Esophagus squamous epithelium (tissue), 5 donors: ENCODE results near the gene OR1E1. TPM values are rescaled to one million over a fixed set of nuclear protein-coding genes. Genes with fewer than 3 reads are reported as not detected.
"Not testable (repeated sequence)": the region's sequence is repeated elsewhere in the genome, so short reads cannot be mapped to it uniquely, and the experiment has no call there.

Source experiments
- DNase-seq: peaks from one replicate; lab custom pipeline; 2025; lab: John Stamatoyannopoulos, UW
- H3K27ac ChIP-seq, 4 donors: fragments of 200-600 bp; sonication (generic); one replicate each; pipeline ENCODE4 v1.5.1; 2016 to 2019; ENCODE audit warnings: mild to moderate bottlenecking in 1 of 4
- H3K27me3 ChIP-seq, 4 donors: fragments of 200-600 bp; sonication (generic); 1 replicate in 3 of 4; 2 replicates in 1 of 4; pipeline versions ENCODE4 v1.5.1 to v1.6.0; 2017 to 2021; ENCODE audit warnings: antibody characterized with exemption in 1 of 4
- H3K36me3 ChIP-seq, 3 donors: fragments of 200-600 bp; sonication (generic); one replicate each; pipeline ENCODE4 v1.5.1; 2016 to 2019
- H3K4me1 ChIP-seq, 3 donors: fragments of 200-600 bp; sonication (generic); one replicate each; pipeline ENCODE4 v1.5.1; 2017 to 2019
- H3K4me3 ChIP-seq, 4 donors: fragments of 200-600 bp; sonication (generic); 1 replicate in 3 of 4; 2 replicates in 1 of 4; pipeline ENCODE4 v1.5.1; 2016 to 2019; ENCODE audit warnings: mild to moderate bottlenecking in 2 of 4, moderate library complexity in 1 of 4
- H3K9me3 ChIP-seq, 3 donors: fragments of 200-600 bp; sonication (generic); one replicate each; pipeline ENCODE4 v1.5.1; 2016 to 2019
- CTCF ChIP-seq, 6 experiments: fragments of 450-650 bp in 4 of 6; fragments of 200-600 bp in 2 of 6; sonication (generic) in 2 of 6; IDR thresholded peaks; one replicate each; pipeline ENCODE4 v1.5.1; 2016 to 2019; ENCODE audit warnings: antibody characterized with exemption in 6 of 6, mild to moderate bottlenecking in 4 of 6, moderate library complexity in 4 of 6
- POLR2A ChIP-seq, 4 donors: fragments of 450-650 bp; IDR thresholded peaks; one replicate each; pipeline ENCODE4 v1.6.1; 2017; ENCODE audit warnings: antibody characterized with exemption in 4 of 4, mild to moderate bottlenecking in 4 of 4, moderate library complexity in 3 of 4
- WGBS, 2 donors: methylation state at CpG; one replicate each; pipeline ENCODE4 v1.1.5; 2018; 5-methylcytosine and 5-hydroxymethylcytosine counted together
- intact Hi-C: fragments of 100-400 bp; cut with DNase I; formaldehyde crosslinking; loops from one replicate; pipeline ENCODE4 v1.15.0; 2022
- total RNA-seq, 4 donors: library from RNA; depleted of rRNA; stranded (reverse); fragments of >200 nt; gene quantifications; one replicate each; pipeline ENCODE4 v1.1.0, GENCODE V29; 2016
- donor health status: DM: yes; HTN: yes; CAD: no.

The OR1E1 gene
- total RNA-seq, 4 donors from 2014 or later: not detected

- no peak overlapping the region for H3K4me3 ChIP-seq
- H3K27me3 ChIP-seq: peaks cover 0 to 5% (median 0%) of the 10 kb centered on the region in 4 donors
- 40 to 61% methylated on average over 2 of the region's 2 CpGs for WGBS, 2 donors
- no peak overlapping the region for H3K27ac ChIP-seq
- TF ChIP-seq POLR2A (IDR thresholded peaks at IDR 0.05): no peak
- TF ChIP-seq CTCF (IDR thresholded peaks at IDR 0.05): no peak
- no peak for DNase-seq
- H3K4me1 ChIP-seq: no peaks in the 10 kb centered on the region
- no peaks in the 10 kb centered on the region for H3K36me3 ChIP-seq
- intact Hi-C loops: no loop called here
- no peaks in the 10 kb centered on the region for H3K9me3 ChIP-seq
Measured at GRCh38 chr17:3418222-3418621, 20.0 kb upstream of the OR1E1 start.

GRCh38 chr17:3415610-3416009 lies 17.4 kb upstream of the OR1E1 start:
- Histone ChIP-seq H3K27ac (no peak overlapping the region), H3K9me3 (no peaks in the 10 kb centered on the region), H3K27me3 (peaks cover 0 to 6% (median 0%) of the 10 kb centered on the region in 4 donors), H3K4me3 (no peak overlapping the region), H3K4me1 (no peaks in the 10 kb centered on the region), H3K36me3 (no peaks in the 10 kb centered on the region)
- intact Hi-C loops: no loop called here
- TF ChIP-seq CTCF (IDR thresholded peaks at IDR 0.05): no peak
- TF ChIP-seq POLR2A (IDR thresholded peaks at IDR 0.05): no peak
- 66 to 79% methylated on average over 5 of the region's 5 CpGs for WGBS, 2 donors
- no peak for DNase-seq

GRCh38 chr17:3412216-3412615 lies 14.0 kb upstream of the OR1E1 start:
- intact Hi-C loops, H3K36me3 ChIP-seq, H3K4me1 ChIP-seq, DNase-seq, H3K4me3 ChIP-seq, H3K27ac ChIP-seq: not testable (repeated sequence)
- Histone ChIP-seq H3K27me3 (peaks cover 0 to 10% (median 0%) of the 10 kb centered on the region in 4 donors), H3K9me3 (peaks cover 0 to 12% (median 0%) of the 10 kb centered on the region in 3 donors)
- WGBS, 2 donors: no CpG with 5 or more reads among the region's 16 CpGs

GRCh38 chr17:3411070-3411469 lies 12.9 kb upstream of the OR1E1 start, which contains the start of gene OR3A3:
Gene OR3A3, plus strand, starts transcription at chr17:3411370.
- no peak for DNase-seq
- no peaks in the 10 kb centered on the region for H3K36me3 ChIP-seq
- intact Hi-C loops: no loop called here
- no peak for TF ChIP-seq CTCF (IDR thresholded peaks at IDR 0.05)
- no peak for TF ChIP-seq POLR2A (IDR thresholded peaks at IDR 0.05)
- WGBS, 2 donors: 66 to 88% methylated on average over 2 of the region's 3 CpGs
- H3K27ac ChIP-seq: no peak within 1 kb of the TSS
- no peak within 1 kb of the TSS for H3K4me3 ChIP-seq
- H3K27me3 ChIP-seq: peaks cover 0 to 10% (median 0%) of the 10 kb centered on the region in 4 donors
- no peaks in the 10 kb centered on the region for H3K4me1 ChIP-seq
- peaks cover 0 to 12% (median 0%) of the 10 kb centered on the region in 3 donors for H3K9me3 ChIP-seq

- H3K4me1 ChIP-seq, H3K27me3 ChIP-seq, H3K4me3 ChIP-seq, DNase-seq, intact Hi-C loops, H3K27ac ChIP-seq, H3K36me3 ChIP-seq: not testable (repeated sequence)
- WGBS, 2 donors: 77 to 89% methylated on average over 1 of the region's 1 CpG
- peaks cover 0 to 11% (median 0%) of the 10 kb centered on the region in 3 donors for H3K9me3 ChIP-seq
Measured at GRCh38 chr17:3403856-3404255, 5.6 kb upstream of the OR1E1 start.

- TF ChIP-seq CTCF (IDR thresholded peaks at IDR 0.05) (no peak), POLR2A (IDR thresholded peaks at IDR 0.05) (no peak)
- WGBS, 2 donors: 53 to 59% methylated on average over 2 of the region's 2 CpGs
- intact Hi-C loops: no loop called here
- Histone ChIP-seq H3K27ac (no peak overlapping the region), H3K36me3 (no peaks in the 10 kb centered on the region), H3K27me3 (peaks cover 0 to 10% (median 0%) of the 10 kb centered on the region in 4 donors), H3K9me3 (no peaks in the 10 kb centered on the region), H3K4me3 (no peak overlapping the region), H3K4me1 (no peaks in the 10 kb centered on the region)
- no peak for DNase-seq
Measured at GRCh38 chr17:3401786-3402185, 3.6 kb upstream of the OR1E1 start.
